Activated T-cell treated with anti-CD3 and anti-CD28 coated beads for 1 hour (primary cell): ENCODE data around the gene CHEK2.
"Not testable (repeated sequence)": the region's sequence is repeated elsewhere in the genome, so short reads cannot be mapped to it uniquely, and the experiment has no call there.

ENCODE experiments used
- DNase-seq: peaks from one replicate; pipeline ENCODE4 v3.0.0-alpha.2; 2020; ENCODE audit warnings: low read depth

CHEK2 gene

DNA sequence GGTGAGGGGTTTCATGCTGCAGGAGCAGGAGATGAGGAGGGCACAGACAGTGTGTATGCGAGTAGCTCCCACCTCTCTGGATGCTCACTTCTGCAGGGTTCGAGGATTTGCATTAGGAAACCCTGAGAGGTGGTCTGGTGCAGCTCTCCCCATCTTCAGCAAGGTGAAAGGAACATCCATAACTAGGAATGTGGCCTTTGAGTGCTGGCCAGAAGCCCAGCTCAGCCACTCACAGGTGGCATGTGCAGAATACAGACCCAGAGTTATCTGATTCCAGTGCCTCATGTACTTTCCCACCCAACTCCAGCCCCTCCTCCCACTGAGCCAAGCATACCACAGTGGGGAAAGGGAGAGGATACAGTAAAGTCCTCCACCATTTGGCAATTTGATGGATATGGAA lies 51.8 kb downstream of the CHEK2 start:
- not testable (repeated sequence) for DNase-seq

DNA sequence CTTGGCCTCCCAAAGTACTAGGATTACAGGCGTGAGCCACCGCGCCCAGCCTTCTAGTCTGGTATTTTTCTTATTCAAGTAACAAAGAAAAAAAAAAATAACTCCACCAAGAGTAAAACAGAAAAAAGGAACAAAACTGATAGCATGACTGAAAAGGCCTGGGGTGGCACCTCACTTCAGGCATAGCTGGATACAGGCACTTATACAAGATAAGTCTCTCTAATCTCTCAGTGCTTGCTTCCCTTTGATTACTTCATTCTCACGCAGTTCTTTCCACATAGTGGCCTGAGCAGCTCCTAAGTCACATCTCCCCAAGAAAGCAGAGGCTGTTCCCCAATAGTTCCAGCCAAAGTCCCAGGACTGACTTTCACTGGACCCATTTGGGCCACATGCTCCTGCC lies 58.7 kb downstream of the CHEK2 start:
- not testable (repeated sequence) for DNase-seq

DNA sequence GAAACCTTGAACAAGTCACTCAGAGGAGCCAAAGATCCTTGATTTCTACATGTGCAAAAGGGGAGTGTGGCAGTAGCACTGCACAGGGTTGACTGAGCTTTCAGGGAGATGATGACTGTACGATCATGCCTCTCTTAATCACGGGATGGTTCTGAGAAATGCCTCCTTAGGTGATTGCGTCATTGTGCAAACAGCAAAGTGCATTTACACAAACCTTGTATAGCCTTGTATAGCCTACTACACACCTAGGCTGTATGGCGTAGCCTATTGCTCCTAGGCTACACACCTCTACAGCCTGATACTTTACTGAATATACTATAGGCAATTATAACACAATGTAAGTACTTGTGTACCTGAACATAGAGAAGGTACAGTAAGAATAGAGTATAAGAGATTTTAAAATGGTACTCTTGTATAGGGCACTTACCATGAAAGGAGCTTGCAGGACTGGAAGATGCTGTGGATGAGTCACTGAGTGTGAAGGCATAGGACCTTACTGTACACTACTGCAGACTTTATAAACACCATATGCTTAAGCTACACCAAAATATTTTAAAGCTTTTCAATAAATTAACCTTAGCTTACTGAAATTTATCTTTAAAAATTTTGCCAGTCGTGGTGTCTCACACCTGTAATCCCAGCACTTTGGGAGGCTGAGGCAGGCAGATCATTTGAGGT lies 60.7 kb downstream of the CHEK2 start:
- not testable (repeated sequence) for DNase-seq

DNA sequence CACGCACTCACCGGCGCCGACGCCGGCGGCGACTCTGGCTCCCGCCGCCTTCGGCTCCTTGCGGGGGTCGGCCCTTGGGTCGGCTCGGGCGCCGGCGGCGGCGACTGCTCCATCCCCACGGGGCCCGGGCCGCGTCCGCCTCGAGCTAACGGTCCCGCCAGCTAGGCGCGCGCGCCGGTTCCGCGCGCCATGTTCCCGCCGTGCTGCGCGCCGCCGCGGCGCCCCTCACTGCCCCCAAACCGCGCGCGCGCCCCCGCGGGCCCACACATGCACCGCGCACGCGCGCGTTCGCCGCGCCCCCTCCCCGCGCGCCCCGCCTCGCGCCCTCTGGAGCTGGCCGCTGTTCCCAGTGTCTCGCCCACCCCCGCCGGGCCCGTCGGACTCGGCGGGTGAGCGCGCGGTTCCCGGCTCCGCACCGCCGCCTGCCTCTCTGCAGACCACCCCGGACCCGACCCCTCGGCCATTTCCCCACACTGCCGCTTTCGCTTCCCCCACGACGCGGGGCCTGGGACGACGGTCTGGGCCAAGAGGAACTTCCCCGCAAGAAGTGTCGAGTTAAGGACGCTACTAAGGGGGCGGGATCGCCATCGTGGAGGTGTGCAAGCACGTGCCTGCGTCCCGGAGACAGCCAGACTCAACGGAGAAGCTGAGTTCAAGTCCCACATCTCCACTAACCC lies 61.9 kb downstream of the CHEK2 start, which contains the start of gene TTC28:
TSS of gene TTC28 (minus strand) at position 230 of the 677 bp plus-strand sequence. CDS start at position 113, 117 bp downstream.
- not testable (repeated sequence) for DNase-seq

DNA sequence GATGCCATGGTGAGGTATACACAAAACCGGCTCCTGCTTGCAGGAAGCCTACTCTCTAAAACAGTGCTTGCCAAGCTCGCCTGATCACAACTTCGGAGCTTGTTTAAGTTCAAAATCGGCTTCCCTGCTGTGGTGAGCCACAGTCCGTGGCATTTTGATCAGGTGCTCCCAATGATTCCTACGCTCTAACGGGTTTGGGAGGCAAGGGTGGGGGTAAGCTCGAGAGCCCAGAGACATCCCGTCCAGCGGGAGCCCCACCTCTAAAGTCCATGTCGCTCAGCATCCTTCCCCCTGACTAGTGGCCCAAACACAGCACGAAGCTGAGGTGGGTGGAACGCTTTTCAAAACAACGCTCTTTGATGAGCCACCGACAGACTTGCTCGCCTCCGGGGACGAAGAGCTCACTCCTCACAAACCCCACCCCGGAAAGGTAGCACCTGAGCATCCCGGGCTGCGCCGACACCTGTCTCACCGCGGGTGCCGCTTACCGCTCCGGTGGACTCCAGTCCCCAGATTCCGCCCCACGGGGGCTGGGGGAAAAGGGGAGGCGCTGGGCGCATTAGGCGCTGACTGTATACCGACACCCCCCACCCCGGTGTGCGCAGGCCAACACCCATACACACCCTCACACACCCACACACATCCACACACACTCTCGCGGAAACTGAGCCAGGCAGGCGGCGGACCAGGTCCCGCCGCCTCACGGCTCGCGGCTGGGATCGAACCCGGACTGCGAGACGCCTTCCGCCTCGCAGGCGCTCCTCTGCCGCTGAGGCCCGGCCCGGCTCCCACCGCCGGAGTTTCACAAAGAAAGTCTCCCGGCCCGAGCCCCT lies 62.6 kb downstream of the CHEK2 start:
- not testable (repeated sequence) for DNase-seq

DNA sequence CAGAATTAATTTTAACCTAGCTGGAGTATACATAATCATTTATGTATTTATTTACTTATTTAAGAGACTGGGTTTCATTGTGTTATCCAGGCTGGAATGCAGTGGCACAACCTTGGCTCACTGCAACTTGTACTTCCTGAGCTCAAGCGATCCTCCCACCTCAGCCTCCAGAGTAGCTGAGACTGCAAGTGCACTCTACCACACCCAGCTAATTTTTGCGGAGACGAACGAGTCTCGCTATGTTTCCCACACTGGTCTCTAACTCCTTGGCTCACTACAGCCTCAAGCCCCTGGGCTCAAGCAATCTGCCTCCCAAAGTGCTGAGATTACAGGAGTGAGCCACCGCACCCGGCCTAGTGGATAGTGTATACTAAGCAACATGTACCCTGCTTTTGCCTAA lies 63.5 kb downstream of the CHEK2 start:
- not testable (repeated sequence) for DNase-seq

DNA sequence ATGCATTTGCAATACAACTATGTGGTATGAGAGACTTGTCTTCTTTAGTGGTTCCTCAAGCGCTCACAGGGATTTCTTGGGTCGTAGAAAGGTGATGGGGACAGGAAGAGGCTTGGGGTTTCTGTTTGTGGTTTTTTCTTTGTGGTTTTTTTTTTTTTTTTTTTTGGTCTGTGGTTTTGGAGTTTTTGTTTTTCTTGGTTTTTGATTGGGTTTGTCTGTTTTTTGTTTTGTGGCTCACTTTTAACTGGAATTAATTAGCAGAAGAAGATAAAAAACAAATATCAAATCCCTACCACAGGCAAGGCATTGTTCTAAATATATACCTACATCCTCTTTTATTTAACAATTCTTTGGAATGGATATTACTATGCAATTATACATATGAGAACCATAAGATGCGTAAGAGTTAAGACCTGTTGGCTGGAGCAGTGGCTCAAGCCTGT lies 67.5 kb downstream of the CHEK2 start:
- no peak for DNase-seq

DNA sequence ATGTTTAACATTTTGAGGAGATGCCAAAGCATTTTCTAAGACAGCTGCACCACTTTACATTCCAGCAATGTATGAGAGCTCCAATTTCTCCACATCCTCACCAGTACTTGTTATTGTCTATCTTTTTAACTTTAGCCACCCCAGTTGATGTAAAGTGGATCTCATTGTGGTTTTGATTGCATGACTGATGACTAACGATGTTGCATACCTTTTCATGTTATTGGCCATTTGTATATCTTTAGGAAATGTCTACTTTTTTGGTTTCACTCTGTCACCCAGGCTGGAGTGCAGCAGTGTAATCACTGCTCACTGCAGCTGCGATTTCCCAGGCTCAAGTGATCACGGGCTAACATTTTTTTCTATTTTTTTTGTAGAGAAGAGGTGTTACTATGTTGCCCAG lies 70.9 kb downstream of the CHEK2 start:
- no peak for DNase-seq

DNA sequence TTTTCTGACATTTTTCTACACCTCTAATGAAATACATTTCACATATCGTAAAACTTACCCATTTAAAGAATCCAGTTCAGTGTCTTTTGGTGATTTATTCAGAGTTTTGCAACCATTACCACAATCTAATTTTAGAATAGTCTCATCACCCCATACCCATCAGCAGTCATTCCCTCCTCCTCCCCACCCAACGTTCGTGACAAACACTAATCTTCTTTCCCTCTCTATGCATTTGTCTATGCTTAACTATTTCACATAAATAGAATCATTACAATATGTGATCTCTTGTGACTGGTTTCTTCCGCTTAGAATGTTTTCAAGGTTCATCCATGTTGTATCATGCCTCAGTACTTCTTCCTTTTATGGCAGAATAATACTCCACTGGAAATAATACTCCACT lies 71.5 kb downstream of the CHEK2 start:
- no peak for DNase-seq

DNA sequence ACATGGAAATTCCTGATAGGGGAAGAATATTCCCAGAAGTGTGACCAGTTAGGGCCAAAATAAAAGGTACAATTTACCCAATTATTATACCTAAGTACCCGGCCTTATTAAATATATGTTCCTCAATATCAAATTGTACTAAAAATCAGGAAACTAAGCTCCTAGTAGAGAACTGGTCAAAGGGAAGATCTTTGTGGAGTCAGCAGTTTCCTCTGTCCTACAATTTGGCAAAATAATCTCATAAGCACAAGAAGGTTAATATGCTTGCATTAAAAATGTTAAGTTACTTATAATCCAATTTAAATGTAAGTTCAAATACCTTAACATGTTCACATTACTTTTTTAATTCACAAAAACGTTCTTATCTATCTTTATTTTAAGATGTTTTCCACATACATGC lies 72.2 kb downstream of the CHEK2 start:
- DNase-seq, result no peak

DNA sequence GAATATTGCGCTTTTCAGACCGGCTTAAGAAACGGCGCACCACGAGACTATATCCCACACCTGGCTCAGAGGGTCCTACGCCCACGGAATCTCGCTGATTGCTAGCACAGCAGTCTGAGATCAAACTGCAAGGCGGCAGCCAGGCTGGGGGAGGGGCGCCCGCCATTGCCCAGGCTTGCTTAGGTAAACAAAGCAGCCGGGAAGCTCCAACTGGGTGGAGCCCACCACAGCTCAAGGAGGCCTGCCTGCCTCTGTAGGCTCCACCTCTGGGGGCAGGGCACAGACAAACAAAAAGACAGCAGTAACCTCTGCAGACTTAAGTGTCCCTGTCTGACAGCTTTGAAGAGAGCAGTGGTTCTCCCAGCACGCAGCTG lies 78.1 kb downstream of the CHEK2 start:
- DNase-seq, result not testable (repeated sequence)

DNA sequence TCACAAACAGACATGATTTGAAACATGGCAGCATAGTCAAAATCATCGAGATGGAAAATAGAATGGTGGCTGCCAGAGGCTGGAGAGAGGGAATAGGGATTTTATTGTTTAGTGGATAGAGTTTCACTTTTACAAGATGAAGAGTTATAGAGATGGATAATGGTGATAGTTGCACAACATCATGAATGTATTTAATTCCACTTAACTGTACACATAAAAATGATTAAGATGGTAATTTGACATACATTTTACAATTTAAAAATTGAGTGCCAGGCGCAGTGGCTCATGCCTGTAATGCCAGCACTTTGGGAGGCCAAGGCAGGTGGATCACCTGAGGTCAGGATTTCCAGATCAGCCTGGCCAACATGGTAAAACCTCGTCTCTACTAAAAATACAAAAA lies 83.2 kb downstream of the CHEK2 start:
- DNase-seq, result no peak

DNA sequence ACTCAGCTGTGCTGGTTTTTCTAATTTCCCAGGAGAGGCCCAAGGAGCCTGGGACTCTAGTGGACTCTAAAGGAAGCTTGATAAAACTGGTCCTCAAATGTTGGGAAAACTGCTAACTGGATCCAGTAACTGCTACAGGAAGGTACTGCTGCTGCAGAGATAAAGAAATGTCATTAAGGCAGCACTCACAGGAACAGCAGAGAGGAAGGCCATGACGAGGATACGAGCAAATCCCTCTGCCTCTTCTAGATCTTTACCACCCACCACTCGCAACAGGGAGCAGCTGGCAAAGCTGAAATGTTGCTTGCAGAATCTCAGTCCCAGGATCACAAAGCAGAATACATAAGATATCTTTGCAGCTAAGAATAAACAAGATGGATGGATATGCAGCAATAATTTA lies 85.4 kb downstream of the CHEK2 start:
- DNase-seq, result no peak

DNA sequence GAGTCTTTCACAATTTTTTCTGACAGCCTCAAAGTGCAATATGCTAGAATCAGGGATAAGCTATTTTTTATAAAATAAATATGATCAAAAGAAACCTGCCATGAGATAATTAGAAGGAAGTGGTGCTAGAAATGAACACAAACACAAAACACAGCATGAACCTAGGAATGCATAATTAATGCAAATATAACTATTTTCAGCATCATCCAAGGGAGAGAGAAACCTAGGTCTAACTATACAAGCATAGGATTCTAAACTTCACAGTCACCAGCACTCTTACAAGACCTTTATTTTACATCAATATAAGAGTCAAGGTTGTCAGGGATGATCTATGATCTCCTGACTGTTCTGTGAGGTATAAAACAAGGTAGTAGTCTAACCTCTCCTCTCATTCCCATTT lies 91.2 kb downstream of the CHEK2 start:
- no peak for DNase-seq

DNA sequence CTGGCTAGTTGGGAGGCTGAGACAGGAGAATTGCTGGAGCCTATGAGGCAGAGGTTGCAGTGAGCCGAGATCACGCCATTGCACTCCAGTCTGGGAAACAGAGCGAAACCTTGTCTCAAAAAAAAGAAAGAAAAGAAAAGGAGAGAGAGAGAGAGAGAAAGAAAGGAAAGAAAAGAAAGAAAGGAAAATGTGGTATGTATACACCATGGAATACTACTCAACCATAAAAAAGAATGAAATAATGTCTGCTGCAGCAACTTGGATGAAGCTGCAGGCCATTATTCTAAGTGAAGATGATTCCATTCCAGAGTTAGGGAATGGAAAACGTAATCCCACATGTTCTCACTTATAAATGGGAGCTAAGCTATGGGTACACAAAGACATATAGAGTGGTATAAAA lies 92.8 kb downstream of the CHEK2 start:
- no peak for DNase-seq

DNA sequence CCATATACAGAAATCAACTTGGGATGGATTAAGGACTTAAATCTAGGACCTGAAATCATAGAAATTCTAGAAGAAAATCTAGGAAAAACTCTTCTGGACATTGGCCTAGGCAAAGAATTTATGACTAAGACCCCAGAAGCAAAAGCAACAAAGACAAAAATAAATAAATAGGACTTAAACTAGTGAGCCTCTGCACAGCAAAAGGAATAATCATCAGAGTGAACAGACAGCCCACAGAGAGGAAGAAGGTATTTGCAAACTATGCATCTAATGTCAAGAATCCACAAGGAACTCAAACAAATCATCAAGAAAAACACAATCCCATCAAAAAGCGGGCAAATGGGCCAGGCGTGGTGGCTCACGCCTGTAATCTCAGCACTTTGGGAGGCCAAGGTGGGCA lies 94.4 kb downstream of the CHEK2 start:
- DNase-seq, result no peak

DNA sequence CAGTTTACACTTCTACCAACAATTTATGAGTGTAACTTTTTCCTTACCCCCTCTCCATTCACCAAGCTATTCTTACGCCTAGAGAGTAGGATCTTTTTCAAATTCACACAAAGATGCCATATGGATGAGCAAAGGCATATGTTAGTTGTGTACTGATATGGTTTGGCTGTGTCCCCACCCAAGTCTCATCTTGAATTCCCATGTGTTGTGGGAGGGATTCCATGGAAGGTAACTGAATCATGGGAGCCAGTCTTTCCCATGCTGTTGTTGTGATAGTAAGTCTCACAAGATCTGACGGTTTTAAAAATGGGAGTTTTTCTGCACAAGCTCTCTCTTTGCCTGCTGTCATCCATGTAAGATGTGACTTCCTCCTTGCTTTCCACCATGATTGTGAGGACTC lies 102.3 kb downstream of the CHEK2 start:
- DNase-seq, result no peak
